HepG2 (cell line): ENCODE data around the gene LENEP. TPM values are rescaled to one million over a fixed set of nuclear protein-coding genes. Genes with fewer than 3 reads are reported as not detected.

Source experiments
- BRCA1 ChIP-seq: sonication (generic); formaldehyde crosslinking; IDR thresholded peaks from 2 replicates; pipeline ENCODE4 v1.4.0; 2020; ENCODE audit warnings: missing genetic modification reagents
- CSRNP2 ChIP-seq: sonication (generic); formaldehyde crosslinking; conservative IDR thresholded peaks from 2 replicates; pipeline ENCODE4 v1.8.0; 2022; ENCODE audit warnings: low read depth, missing genetic modification reagents
- MED13 ChIP-seq: sonication (generic); formaldehyde crosslinking; IDR thresholded peaks from 2 replicates; pipeline ENCODE4 v1.5.0; 2020; ENCODE audit warnings: missing genetic modification reagents
- MIER2 ChIP-seq: IDR thresholded peaks from 2 replicates; pipeline ENCODE4 v1.6.1; 2016; ENCODE audit warnings: missing biosample characterization, missing genetic modification reagents
- NCOA5 ChIP-seq: sonication (generic); formaldehyde crosslinking; IDR thresholded peaks from 2 replicates; pipeline ENCODE4 v1.4.0; 2020; ENCODE audit warnings: missing genetic modification reagents
- SNRNP70 ChIP-seq: fragments of 200-400 bp; formaldehyde crosslinking; IDR thresholded peaks from 2 replicates; pipeline ENCODE4 v1.6.1; 2017; ENCODE audit warnings: mild to moderate bottlenecking, low read depth, low read length, moderate library complexity
- SRSF9 ChIP-seq: fragments of 200-400 bp; formaldehyde crosslinking; IDR thresholded peaks from 2 replicates; pipeline ENCODE4 v1.6.1; 2018; ENCODE audit warnings: borderline replicate concordance, mild to moderate bottlenecking, low read depth, low read length; ENCODE audit not compliant: insufficient read depth, poor library complexity, severe bottlenecking
- SSRP1 ChIP-seq: IDR thresholded peaks from 2 replicates; pipeline ENCODE4 v1.6.1; 2016; ENCODE audit warnings: control low read depth
- TBP ChIP-seq: sonication (generic); formaldehyde crosslinking; IDR thresholded peaks from 2 replicates; pipeline ENCODE4 v1.5.0; 2020; ENCODE audit warnings: missing genetic modification reagents
- XBP1 ChIP-seq: sonication (generic); formaldehyde crosslinking; IDR thresholded peaks from 2 replicates; pipeline ENCODE4 v1.5.0; 2020; ENCODE audit warnings: missing genetic modification reagents
- ZBTB21 ChIP-seq: sonication (generic); formaldehyde crosslinking; IDR thresholded peaks from 2 replicates; pipeline ENCODE4 v1.4.0; 2020; ENCODE audit warnings: missing genetic modification reagents
- ZBTB42 ChIP-seq: sonication (generic); formaldehyde crosslinking; IDR thresholded peaks from 2 replicates; pipeline ENCODE4 v1.5.0; 2020; ENCODE audit warnings: mild to moderate bottlenecking, missing genetic modification reagents
- ZFP62 ChIP-seq: sonication (generic); formaldehyde crosslinking; IDR thresholded peaks from 2 replicates; pipeline ENCODE4 v1.4.0; 2020; ENCODE audit warnings: missing genetic modification reagents
- ZNF136 ChIP-seq: sonication (generic); formaldehyde crosslinking; IDR thresholded peaks from 2 replicates; pipeline ENCODE4 v1.8.1; 2022; ENCODE audit warnings: low read depth, mild to moderate bottlenecking, moderate library complexity, missing genetic modification reagents
- ZNF512B ChIP-seq: sonication (generic); formaldehyde crosslinking; IDR thresholded peaks from 2 replicates; pipeline ENCODE4 v1.5.1; 2020; ENCODE audit warnings: missing genetic modification reagents, mild to moderate bottlenecking, borderline replicate concordance
- ZNF572 ChIP-seq: sonication (generic); formaldehyde crosslinking; IDR thresholded peaks from 2 replicates; pipeline ENCODE4 v1.5.1; 2020; ENCODE audit warnings: mild to moderate bottlenecking, missing genetic modification reagents
- polyA plus RNA-seq, 8 experiments: library from polyadenylated mRNA; depleted of rRNA in 3 of 8; stranded (reverse) in 7 of 8; unstranded in 1 of 8; fragments of >200 nt; fragmentation: Illumina TruSeq in 4 of 8; extraction: Trizol in 4 of 8; gene quantifications; 2 replicates each; pipeline versions ENCODE4 v1.2.1 to v1.2.3, GENCODE V29; 2011 to 2016; ENCODE audit warnings: low read depth in 4 of 8, missing spikeins in 1 of 8, mixed read lengths in 1 of 8; ENCODE audit not compliant: insufficient read depth in 1 of 8
- total RNA-seq, 5 experiments: library from RNA; depleted of rRNA; stranded (reverse); fragments of >200 nt; fragmentation: Illumina TruSeq; extraction: Trizol; gene quantifications; 2 replicates each; pipeline ENCODE4 v1.2.3, GENCODE V29; 2016; ENCODE audit warnings: low read depth in 1 of 5
- TF ChIP-seq, protein P1 (sequence below): sonication (generic); formaldehyde crosslinking; IDR thresholded peaks from 2 replicates; pipeline ENCODE4 v1.4.0; 2020; ENCODE audit warnings: mild to moderate bottlenecking, missing genetic modification reagents, borderline replicate concordance
- TF ChIP-seq, protein P2 (sequence below): sonication (generic); formaldehyde crosslinking; IDR thresholded peaks from 2 replicates; pipeline ENCODE4 v1.9.0; 2022; ENCODE audit warnings: missing genetic modification reagents, mild to moderate bottlenecking, borderline replicate concordance
- TF ChIP-seq, protein P3 (sequence below): sonication (generic); formaldehyde crosslinking; IDR thresholded peaks from 2 replicates; pipeline ENCODE4 v1.4.0; 2020; ENCODE audit warnings: missing genetic modification reagents

Gene LENEP
- total and polyA plus RNA-seq, 2 of the 13 experiments (the other 11 are each of a cell fraction or from before 2014, with no cell fraction given), result 0.29 TPM; not detected in 1

DNA sequence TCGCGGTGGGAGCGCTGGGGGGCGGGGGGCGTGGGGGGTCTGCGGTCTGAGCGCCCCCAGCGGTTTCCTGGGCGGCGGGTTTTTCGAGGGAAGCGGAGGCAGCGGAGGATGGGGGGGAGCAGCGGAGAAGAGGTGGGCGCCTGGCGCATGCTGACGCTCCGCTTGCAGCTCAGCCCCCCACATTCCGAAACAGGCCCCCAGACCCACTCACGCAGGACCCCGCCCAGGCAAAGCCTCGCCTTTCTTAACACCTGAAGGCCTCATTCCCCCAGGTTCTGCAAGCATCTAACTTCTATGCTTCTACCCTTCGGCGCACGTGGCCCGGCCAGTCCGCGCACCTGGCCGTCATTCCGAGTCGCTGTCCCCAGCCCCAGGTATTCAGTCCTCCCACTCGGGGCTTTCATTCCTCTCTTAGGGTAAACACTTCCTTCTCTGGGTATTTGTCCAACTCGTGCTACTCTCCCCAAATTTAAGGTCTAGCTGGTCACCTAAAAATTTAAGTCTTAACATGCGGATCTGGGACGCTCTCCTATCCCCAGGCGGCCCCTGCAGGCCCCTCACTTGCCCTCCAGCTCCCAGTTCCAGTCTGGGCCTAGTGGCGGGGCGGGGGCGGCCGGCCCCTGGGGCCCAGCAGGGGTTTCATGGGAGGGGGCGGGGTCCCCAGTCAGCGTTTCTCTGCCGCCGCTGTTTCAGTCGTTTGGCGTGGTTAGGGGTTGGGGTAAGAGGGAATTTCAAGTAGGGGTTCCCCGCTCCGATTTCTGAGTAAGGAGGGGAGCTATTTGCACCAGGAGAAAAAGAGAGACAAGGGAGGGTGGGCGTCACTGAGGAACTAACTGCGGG lies 6.4 kb downstream of the LENEP start (continued):
- TF ChIP-seq SRSF9 (no peak), NCOA5 (CRISPR knock-in tag) (no peak), CSRNP2 (no peak), ZNF136 (CRISPR knock-in tag) (0 out of 2 replicates have a peak, but pooled peaks have one; percentile 53), MED13 (no peak), XBP1 (no peak), MIER2 (CRISPR knock-in tag) (no peak), ZNF512B (CRISPR knock-in tag) (no peak), ZBTB21 (CRISPR knock-in tag) (no peak), SSRP1 (CRISPR knock-in tag) (no peak), BRCA1 (CRISPR knock-in tag) (no peak), ZFP62 (CRISPR knock-in tag) (no peak), SNRNP70 (no peak), TBP (CRISPR knock-in tag) (no peak), ZNF572 (CRISPR knock-in tag) (no peak), ZBTB42 (no peak)
- TF ChIP-seq, protein P1, sequence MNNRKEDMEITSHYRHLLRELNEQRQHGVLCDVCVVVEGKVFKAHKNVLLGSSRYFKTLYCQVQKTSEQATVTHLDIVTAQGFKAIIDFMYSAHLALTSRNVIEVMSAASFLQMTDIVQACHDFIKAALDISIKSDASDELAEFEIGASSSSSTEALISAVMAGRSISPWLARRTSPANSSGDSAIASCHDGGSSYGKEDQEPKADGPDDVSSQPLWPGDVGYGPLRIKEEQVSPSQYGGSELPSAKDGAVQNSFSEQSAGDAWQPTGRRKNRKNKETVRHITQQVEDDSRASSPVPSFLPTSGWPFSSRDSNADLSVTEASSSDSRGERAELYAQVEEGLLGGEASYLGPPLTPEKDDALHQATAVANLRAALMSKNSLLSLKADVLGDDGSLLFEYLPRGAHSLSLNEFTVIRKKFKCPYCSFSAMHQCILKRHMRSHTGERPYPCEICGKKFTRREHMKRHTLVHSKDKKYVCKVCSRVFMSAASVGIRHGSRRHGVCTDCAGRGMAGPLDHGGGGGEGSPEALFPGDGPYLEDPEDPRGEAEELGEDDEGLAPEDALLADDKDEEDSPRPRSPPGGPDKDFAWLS (CRISPR knock-in tag), result no peak
- TF ChIP-seq, protein P2, sequence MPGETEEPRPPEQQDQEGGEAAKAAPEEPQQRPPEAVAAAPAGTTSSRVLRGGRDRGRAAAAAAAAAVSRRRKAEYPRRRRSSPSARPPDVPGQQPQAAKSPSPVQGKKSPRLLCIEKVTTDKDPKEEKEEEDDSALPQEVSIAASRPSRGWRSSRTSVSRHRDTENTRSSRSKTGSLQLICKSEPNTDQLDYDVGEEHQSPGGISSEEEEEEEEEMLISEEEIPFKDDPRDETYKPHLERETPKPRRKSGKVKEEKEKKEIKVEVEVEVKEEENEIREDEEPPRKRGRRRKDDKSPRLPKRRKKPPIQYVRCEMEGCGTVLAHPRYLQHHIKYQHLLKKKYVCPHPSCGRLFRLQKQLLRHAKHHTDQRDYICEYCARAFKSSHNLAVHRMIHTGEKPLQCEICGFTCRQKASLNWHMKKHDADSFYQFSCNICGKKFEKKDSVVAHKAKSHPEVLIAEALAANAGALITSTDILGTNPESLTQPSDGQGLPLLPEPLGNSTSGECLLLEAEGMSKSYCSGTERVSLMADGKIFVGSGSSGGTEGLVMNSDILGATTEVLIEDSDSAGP (CRISPR knock-in tag), result 0 out of 2 replicates have a peak, but pooled peaks have one; percentile 49
- TF ChIP-seq, protein P3, sequence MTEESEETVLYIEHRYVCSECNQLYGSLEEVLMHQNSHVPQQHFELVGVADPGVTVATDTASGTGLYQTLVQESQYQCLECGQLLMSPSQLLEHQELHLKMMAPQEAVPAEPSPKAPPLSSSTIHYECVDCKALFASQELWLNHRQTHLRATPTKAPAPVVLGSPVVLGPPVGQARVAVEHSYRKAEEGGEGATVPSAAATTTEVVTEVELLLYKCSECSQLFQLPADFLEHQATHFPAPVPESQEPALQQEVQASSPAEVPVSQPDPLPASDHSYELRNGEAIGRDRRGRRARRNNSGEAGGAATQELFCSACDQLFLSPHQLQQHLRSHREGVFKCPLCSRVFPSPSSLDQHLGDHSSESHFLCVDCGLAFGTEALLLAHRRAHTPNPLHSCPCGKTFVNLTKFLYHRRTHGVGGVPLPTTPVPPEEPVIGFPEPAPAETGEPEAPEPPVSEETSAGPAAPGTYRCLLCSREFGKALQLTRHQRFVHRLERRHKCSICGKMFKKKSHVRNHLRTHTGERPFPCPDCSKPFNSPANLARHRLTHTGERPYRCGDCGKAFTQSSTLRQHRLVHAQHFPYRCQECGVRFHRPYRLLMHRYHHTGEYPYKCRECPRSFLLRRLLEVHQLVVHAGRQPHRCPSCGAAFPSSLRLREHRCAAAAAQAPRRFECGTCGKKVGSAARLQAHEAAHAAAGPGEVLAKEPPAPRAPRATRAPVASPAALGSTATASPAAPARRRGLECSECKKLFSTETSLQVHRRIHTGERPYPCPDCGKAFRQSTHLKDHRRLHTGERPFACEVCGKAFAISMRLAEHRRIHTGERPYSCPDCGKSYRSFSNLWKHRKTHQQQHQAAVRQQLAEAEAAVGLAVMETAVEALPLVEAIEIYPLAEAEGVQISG, result no peak
